HCT116 (cell line): ENCODE results near the gene CCDC70. TPM values are rescaled to one million over a fixed set of nuclear protein-coding genes. Genes with fewer than 3 reads are reported as not detected.

Experiments
- ATAC-seq: fragments of 200-7000 bp; cut with Tn5 transposase; 2 replicates; pipeline ENCODE4 v1.9.1; 2020; ENCODE audit warnings: mild to moderate bottlenecking, moderate library complexity
- BruUV-seq: library from RNA; stranded (reverse); fragments of 400-500 nt; replicated peaks from 2 replicates; lab custom pipeline; 2021; lab: Mats Ljungman, UMichigan
- CTCF ChIA-PET: fragments of 300-600 bp; sonication (Branson Sonifier 250); formaldehyde crosslinking; loops from one replicate; lab custom pipeline; 2021; ENCODE audit warnings: antibody characterized with exemption; lab: Charles Lee
- POLR2A ChIA-PET: fragments of 300-600, 350-600 bp; sonication (Branson Sonifier 250); formaldehyde crosslinking; loops from one replicate; lab custom pipeline; 2021; ENCODE audit warnings: antibody characterized with exemption; lab: Charles Lee
- RAD21 ChIA-PET, 2 experiments: fragments of 300-600 bp; sonication (Branson Sonifier 250); formaldehyde crosslinking; loops; one replicate each; lab custom pipeline; 2023; ENCODE audit warnings: low total read pairs in 2 of 2; ENCODE audit not compliant: uncharacterized antibody in 2 of 2, unreplicated experiment in 2 of 2, low non-redundant PET in 1 of 2; lab: Charles Lee
- DNase-seq: peaks from one replicate; pipeline ENCODE4 v3.0.0-alpha.2; 2010; ENCODE audit warnings: low read depth, low spot score
- H2AFZ ChIP-seq: fragments of 200-600 bp; shearing (Covaris generic), sonication (generic); 2 replicates; pipeline ENCODE4 v1.6.1; 2017; ENCODE audit warnings: low read depth, mixed run types, mixed read lengths, antibody characterized with exemption, low read length; ENCODE audit not compliant: poor library complexity, severe bottlenecking
- H3K27ac ChIP-seq: 2 replicates; pipeline ENCODE4 v1.5.1; 2012; ENCODE audit warnings: low read depth, low read length
- H3K27me3 ChIP-seq: fragments of 200-600 bp; sonication (generic); 2 replicates; pipeline ENCODE4 v1.6.1; 2016; ENCODE audit warnings: mixed run types, low read length, mixed read lengths; ENCODE audit not compliant: insufficient read depth
- H3K36me3 ChIP-seq, 2 experiments: fragments of 200-500 bp in 1 of 2; fragments of 200-600 bp in 1 of 2; sonication (Bioruptor generic) in 1 of 2; sonication (generic) in 1 of 2; 2 replicates each; pipeline versions ENCODE4 v1.5.1 to v1.6.1; 2014 to 2016; ENCODE audit warnings: low read length in 2 of 2, inconsistent platforms in 1 of 2, mixed read lengths in 1 of 2, mixed run types in 1 of 2; ENCODE audit not compliant: insufficient read depth in 2 of 2, control insufficient read depth in 1 of 2
- H3K4me1 ChIP-seq, 2 experiments: fragments of 200-600 bp in 1 of 2; sonication (generic) in 1 of 2; 2 replicates each; pipeline versions ENCODE4 v1.5.1 to v1.6.1; 2012 to 2017; ENCODE audit warnings: low read length in 2 of 2, inconsistent platforms in 1 of 2, mild to moderate bottlenecking in 1 of 2, mixed read lengths in 1 of 2, mixed run types in 1 of 2, moderate library complexity in 1 of 2; ENCODE audit not compliant: insufficient read depth in 2 of 2, control insufficient read depth in 1 of 2
- H3K4me2 ChIP-seq: fragments of 200-600 bp; sonication (generic); 2 replicates; pipeline ENCODE4 v1.6.1; 2017; ENCODE audit warnings: mixed run types, low read length, mixed read lengths
- H3K4me3 ChIP-seq, 2 experiments: fragments of 200-600 bp in 1 of 2; sonication (generic) in 1 of 2; replicated peaks in 1 of 2; 2 replicates each; pipeline ENCODE4 v1.5.1; 2011 to 2016; ENCODE audit warnings: low read length in 2 of 2, control low read depth in 1 of 2, low read depth in 1 of 2, mild to moderate bottlenecking in 1 of 2, mixed read lengths in 1 of 2, mixed run types in 1 of 2
- H3K79me2 ChIP-seq: fragments of 200-600 bp; sonication (generic); 2 replicates; pipeline ENCODE4 v1.6.1; 2017; ENCODE audit warnings: mild to moderate bottlenecking, mixed run types, low read length, moderate library complexity, mixed read lengths; ENCODE audit not compliant: insufficient read depth
- H3K9ac ChIP-seq: fragments of 200-600 bp; sonication (generic); 2 replicates; pipeline ENCODE4 v1.6.1; 2016; ENCODE audit warnings: low read length, mixed read lengths
- H3K9me2 ChIP-seq: fragments of 200-600 bp; sonication (generic), shearing (Covaris generic); 2 replicates; pipeline ENCODE4 v1.6.1; 2017; ENCODE audit warnings: mixed run types, mild to moderate bottlenecking, moderate library complexity; ENCODE audit not compliant: insufficient read depth
- H3K9me3 ChIP-seq, 2 experiments: fragments of 200-500 bp in 1 of 2; fragments of 200-600 bp in 1 of 2; sonication (Bioruptor generic) in 1 of 2; sonication (generic) in 1 of 2; 2 replicates each; pipeline ENCODE4 v1.6.1; 2014 to 2017; ENCODE audit warnings: low read length in 2 of 2, mixed read lengths in 2 of 2, inconsistent platforms in 1 of 2, low read depth in 1 of 2, mild to moderate bottlenecking in 1 of 2, mixed run types in 1 of 2, moderate library complexity in 1 of 2; ENCODE audit not compliant: control insufficient read depth in 1 of 2, insufficient read depth in 1 of 2
- H4K20me1 ChIP-seq: fragments of 200-600 bp; sonication (generic), shearing (Covaris generic); 2 replicates; pipeline ENCODE4 v1.6.1; 2017; ENCODE audit warnings: mixed run types, mild to moderate bottlenecking, moderate library complexity; ENCODE audit not compliant: insufficient read depth
- CTCF ChIP-seq, 3 experiments: fragments of 200-600 bp in 1 of 3; sonication (generic) in 1 of 3; IDR thresholded peaks in 2 of 3; conservative IDR thresholded peaks in 1 of 3; 2 replicates each; pipeline ENCODE4 v1.5.1; 2012 to 2017; ENCODE audit warnings: low read depth in 2 of 3, low read length in 2 of 3, antibody characterized with exemption in 1 of 3, borderline replicate concordance in 1 of 3, control low read depth in 1 of 3, mild to moderate bottlenecking in 1 of 3, mixed read lengths in 1 of 3, mixed run types in 1 of 3, moderate library complexity in 1 of 3; ENCODE audit not compliant: insufficient read depth in 1 of 3
- EGR1 ChIP-seq: IDR thresholded peaks from 2 replicates; pipeline ENCODE4 v1.6.1; 2012; ENCODE audit warnings: low read depth
- ELF1 ChIP-seq: IDR thresholded peaks from 2 replicates; pipeline ENCODE4 v1.6.1; 2012; ENCODE audit warnings: low read depth, borderline replicate concordance
- EZH2 ChIP-seq: fragments of 200-600 bp; sonication (generic); IDR thresholded peaks from 2 replicates; pipeline ENCODE4 v1.6.1; 2017; ENCODE audit warnings: antibody characterized with exemption, mixed run types
- EZH2phosphoT487 ChIP-seq: fragments of 200-600 bp; IDR thresholded peaks from 2 replicates; pipeline ENCODE4 v1.6.1; 2018; ENCODE audit warnings: antibody characterized with exemption, borderline replicate concordance
- FOSL1 ChIP-seq: IDR thresholded peaks from 2 replicates; pipeline ENCODE4 v1.6.1; 2012; ENCODE audit warnings: low read depth
- JUND ChIP-seq: IDR thresholded peaks from 2 replicates; pipeline ENCODE4 v1.6.1; 2012
- POLR2A ChIP-seq: IDR thresholded peaks from 2 replicates; pipeline ENCODE4 v1.7.0; 2011; ENCODE audit warnings: borderline replicate concordance; ENCODE audit not compliant: insufficient read depth, insufficient read length; ENCODE audit errors: extremely low read depth
- RAD21 ChIP-seq: IDR thresholded peaks from 2 replicates; pipeline ENCODE4 v1.6.1; 2012; ENCODE audit warnings: low read depth, mild to moderate bottlenecking
- REST ChIP-seq: IDR thresholded peaks from 2 replicates; pipeline ENCODE4 v1.6.1; 2012; ENCODE audit warnings: low read depth
- SP1 ChIP-seq: IDR thresholded peaks from 2 replicates; pipeline ENCODE4 v1.6.1; 2012; ENCODE audit warnings: low read depth
- TCF7L2 ChIP-seq: IDR thresholded peaks from 2 replicates; pipeline ENCODE4 v1.7.0; 2011; ENCODE audit warnings: borderline replicate concordance, inconsistent platforms; ENCODE audit not compliant: insufficient read depth, insufficient read length; ENCODE audit errors: extremely low read depth
- ZFX ChIP-seq: fragments of 450-650 bp; IDR thresholded peaks from 2 replicates; pipeline ENCODE4 v1.6.1; 2017
- ZNF274 ChIP-seq: fragments of 200-500 bp; sonication (Bioruptor generic); IDR thresholded peaks from 2 replicates; pipeline ENCODE4 v1.6.1; 2014; ENCODE audit warnings: mild to moderate bottlenecking, low read depth, low read length, inconsistent platforms
- intact Hi-C: fragments of 100-400 bp; cut with micrococcal nuclease; formaldehyde crosslinking; loops from 2 replicates; pipeline ENCODE4 v1.10.0; 2022
- total RNA-seq: library from RNA; stranded (reverse); gene quantifications from one replicate; pipeline ENCODE4 v1.2.1, GENCODE V29; 2021; ENCODE audit not compliant: unreplicated experiment

CCDC70 gene
- total RNA-seq, 1 experiment from 2014 or later, result not detected

GRCh38 chr13:51856027-51856736, 5.6 kb upstream of the CCDC70 start:
- no peak overlapping the region for H3K4me2 ChIP-seq
- H3K36me3 ChIP-seq, result no peaks in the 10 kb centered on the region
- CTCF ChIA-PET, result no interaction called here
- H3K27ac ChIP-seq, result no peak overlapping the region
- no peak overlapping the region for H3K4me3 ChIP-seq
- no peak for TF ChIP-seq ZNF274
- TF ChIP-seq EGR1, result no peak
- no peak for TF ChIP-seq EZH2
- TF ChIP-seq TCF7L2, result no peak
- no peak for TF ChIP-seq FOSL1
- no peak for TF ChIP-seq EZH2phosphoT487
- no peak for TF ChIP-seq ELF1
- TF ChIP-seq SP1, result no peak
- TF ChIP-seq, all 23 proteins: peak for 0
- RAD21 ChIA-PET, result no interaction called here
- POLR2A ChIA-PET, result no interaction called here
- no peaks in the 10 kb centered on the region for H3K79me2 ChIP-seq
- H3K27me3 ChIP-seq, result no peaks in the 10 kb centered on the region
- no peaks in the 10 kb centered on the region for H3K9me3 ChIP-seq
- peaks cover 0 to 5% of the 10 kb centered on the region in 2 experiments; a peak in 2 of 4 replicates for H3K4me1 ChIP-seq
- BruUV-seq, result no TSS peak
- DNase-seq, result no peak
- H4K20me1 ChIP-seq, result no peaks in the 10 kb centered on the region
- intact Hi-C loops, result no loop called here
- no peaks in the 10 kb centered on the region for H3K9me2 ChIP-seq
- peak overlapping the region; percentile 66 for H2AFZ ChIP-seq
- no peak for ATAC-seq
- H3K9ac ChIP-seq, result no peak overlapping the region

GRCh38 chr13:51856998-51857397, 4.8 kb upstream of the CCDC70 start:
- no peak for DNase-seq
- Histone ChIP-seq H3K27me3 (no peaks in the 10 kb centered on the region), H4K20me1 (no peaks in the 10 kb centered on the region), H3K27ac (no peak overlapping the region), H2AFZ (no peak overlapping the region), H3K4me3 (no peak overlapping the region), H3K9me2 (no peaks in the 10 kb centered on the region), H3K9ac (no peak overlapping the region), H3K9me3 (no peaks in the 10 kb centered on the region), H3K79me2 (no peaks in the 10 kb centered on the region), H3K36me3 (no peaks in the 10 kb centered on the region), H3K4me1 (peaks cover 0 to 11% of the 10 kb centered on the region in 2 experiments; a peak in 2 of 4 replicates), H3K4me2 (no peak overlapping the region)
- RAD21 ChIA-PET, result no interaction called here
- CTCF ChIA-PET, result interaction anchor here (1.0 kb wide), 1 partner anchor 12 kb away, joined by 3 read pairs; the partner anchor contains the start of gene TMEM272
- intact Hi-C loops, result no loop called here
- ATAC-seq, result no peak
- POLR2A ChIA-PET, result no interaction called here
- TF ChIP-seq RAD21 (no peak), JUND (no peak), REST (no peak), EZH2phosphoT487 (no peak), EZH2 (no peak), POLR2A (no peak), ZNF274 (no peak), ZFX (no peak), ELF1 (no peak), CTCF (IDR thresholded peaks at IDR 0.05 in 2 of 3, conservative IDR thresholded peaks at IDR 0.05 in 1 of 3; ENCODE audit: borderline replicate concordance in 1 of 3, insufficient read depth in 1 of 3, low read depth in 2 of 3, low read length in 2 of 3) (no peak)
- BruUV-seq, result no TSS peak
